NB4 (cell line): ENCODE results near the gene AK8.

Experiments used
- DNase-seq: peaks from one replicate; pipeline ENCODE4 v3.0.0; 2010; ENCODE audit warnings: low read depth
- H3K4me3 ChIP-seq: one replicate; pipeline ENCODE4 v1.5.1; 2011; ENCODE audit warnings: mild to moderate bottlenecking, low read depth, low read length, moderate library complexity
- MYC ChIP-seq: IDR thresholded peaks from 2 replicates; pipeline ENCODE4 v1.6.1; 2011; ENCODE audit warnings: low read depth, low read length
- POLR2A ChIP-seq: IDR thresholded peaks from 2 replicates; pipeline ENCODE4 v1.6.1; 2011; ENCODE audit warnings: mild to moderate bottlenecking; ENCODE audit not compliant: insufficient read length; ENCODE audit errors: extremely low read depth
- TF ChIP-seq, protein P1 (sequence below): IDR thresholded peaks from 2 replicates; pipeline ENCODE4 v1.6.1; 2011; ENCODE audit warnings: low read depth, low read length
- TF ChIP-seq, protein P2 (sequence below): IDR thresholded peaks from one replicate; pipeline ENCODE4 v1.5.1; 2012; ENCODE audit warnings: low read depth, low read length

Gene AK8

DNA sequence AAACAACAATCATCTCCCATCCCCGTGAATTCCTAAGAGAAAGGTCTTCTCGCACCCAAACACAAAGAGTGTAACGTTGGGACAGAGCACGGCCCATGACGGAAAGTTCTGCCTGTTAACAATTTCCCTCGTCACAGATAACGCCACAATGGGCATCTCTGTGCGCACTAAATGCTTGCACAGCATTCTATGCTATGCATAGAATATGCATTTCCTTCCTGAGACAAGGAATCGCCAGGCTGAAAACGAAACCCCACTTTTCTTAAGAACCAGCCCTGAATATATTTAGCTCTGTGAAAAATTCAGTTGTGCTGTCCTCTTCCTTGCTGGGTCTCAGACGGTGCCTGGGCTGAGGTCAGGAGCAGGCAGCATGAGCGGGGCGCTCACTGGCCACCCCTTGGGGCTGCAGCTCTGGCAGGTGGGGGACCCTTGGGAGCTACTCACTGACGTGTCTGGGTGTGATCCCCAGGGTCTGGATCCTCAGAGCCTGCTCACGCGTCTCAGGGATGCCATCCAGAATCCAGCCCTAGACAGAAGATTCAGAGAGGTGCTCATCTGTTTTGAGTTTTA, 49.8 kb downstream of the AK8 start:
- no peak for DNase-seq
- TF ChIP-seq, protein P1, sequence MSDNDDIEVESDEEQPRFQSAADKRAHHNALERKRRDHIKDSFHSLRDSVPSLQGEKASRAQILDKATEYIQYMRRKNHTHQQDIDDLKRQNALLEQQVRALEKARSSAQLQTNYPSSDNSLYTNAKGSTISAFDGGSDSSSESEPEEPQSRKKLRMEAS, result no peak
- TF ChIP-seq, protein P2, sequence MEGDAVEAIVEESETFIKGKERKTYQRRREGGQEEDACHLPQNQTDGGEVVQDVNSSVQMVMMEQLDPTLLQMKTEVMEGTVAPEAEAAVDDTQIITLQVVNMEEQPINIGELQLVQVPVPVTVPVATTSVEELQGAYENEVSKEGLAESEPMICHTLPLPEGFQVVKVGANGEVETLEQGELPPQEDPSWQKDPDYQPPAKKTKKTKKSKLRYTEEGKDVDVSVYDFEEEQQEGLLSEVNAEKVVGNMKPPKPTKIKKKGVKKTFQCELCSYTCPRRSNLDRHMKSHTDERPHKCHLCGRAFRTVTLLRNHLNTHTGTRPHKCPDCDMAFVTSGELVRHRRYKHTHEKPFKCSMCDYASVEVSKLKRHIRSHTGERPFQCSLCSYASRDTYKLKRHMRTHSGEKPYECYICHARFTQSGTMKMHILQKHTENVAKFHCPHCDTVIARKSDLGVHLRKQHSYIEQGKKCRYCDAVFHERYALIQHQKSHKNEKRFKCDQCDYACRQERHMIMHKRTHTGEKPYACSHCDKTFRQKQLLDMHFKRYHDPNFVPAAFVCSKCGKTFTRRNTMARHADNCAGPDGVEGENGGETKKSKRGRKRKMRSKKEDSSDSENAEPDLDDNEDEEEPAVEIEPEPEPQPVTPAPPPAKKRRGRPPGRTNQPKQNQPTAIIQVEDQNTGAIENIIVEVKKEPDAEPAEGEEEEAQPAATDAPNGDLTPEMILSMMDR, result no peak
- no peak for TF ChIP-seq MYC
- TF ChIP-seq POLR2A, result no peak
- no peak overlapping the region for H3K4me3 ChIP-seq

DNA sequence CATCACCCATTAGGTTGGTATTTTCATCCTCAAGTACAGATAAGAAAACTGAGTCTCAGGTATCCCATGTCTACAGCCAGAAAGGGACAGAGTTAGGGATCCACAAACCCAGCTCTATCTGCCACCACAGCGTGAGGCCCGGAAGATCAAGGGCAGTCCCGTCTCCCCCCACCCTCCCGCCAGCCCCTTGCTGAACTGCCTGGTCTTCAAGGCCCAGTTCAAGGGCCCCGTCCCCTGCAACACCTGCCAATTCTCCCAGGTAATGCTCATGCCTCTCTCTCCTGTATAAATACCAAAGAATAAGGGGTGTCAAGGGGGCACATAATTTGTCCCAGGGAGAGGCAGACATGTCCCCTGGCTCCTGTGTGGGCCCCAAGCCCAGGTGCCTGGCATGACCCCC, 50.7 kb downstream of the AK8 start:
- no peak for TF ChIP-seq MYC
- no peak for TF ChIP-seq POLR2A
- TF ChIP-seq, protein P1, result no peak
- TF ChIP-seq, protein P2, result no peak
- H3K4me3 ChIP-seq, result no peak overlapping the region
- DNase-seq, result no peak

DNA sequence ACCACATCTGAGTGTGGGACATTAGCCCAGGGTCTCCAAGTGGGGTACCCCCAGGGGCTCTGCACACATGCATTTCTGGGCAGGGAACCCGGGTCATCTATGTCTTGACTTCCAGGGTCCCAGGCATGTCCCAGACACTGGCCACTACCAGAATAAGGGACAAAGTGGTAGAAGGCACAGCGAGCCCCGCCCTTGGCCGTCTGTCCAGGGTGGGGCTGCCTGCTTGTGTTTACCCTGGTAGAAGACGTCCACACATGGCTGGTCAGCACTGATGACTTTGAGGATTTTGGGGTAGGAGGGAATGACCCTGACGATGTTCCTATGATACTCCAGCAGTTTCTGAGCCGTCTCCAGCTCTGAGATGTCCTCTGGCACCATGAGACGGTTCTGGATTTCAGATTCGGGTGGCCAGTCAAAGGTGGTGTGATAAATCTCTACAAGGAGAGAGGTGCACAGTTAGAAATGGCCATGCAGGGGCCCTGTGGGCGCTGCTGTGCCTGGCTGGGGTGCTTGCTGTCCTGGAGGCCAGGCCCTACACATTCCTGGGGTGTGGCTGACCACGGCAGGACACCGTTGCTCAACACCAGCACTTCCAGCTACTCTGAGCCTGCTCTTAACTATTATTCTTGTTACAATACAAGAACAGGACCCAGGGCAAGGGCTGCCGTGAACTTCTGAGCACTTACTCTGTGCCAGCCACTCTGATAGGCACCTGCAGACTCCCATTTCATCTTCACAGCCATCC, 51.3 kb downstream of the AK8 start:
- no peak overlapping the region for H3K4me3 ChIP-seq
- TF ChIP-seq MYC (no peak), POLR2A (no peak)
- TF ChIP-seq, protein P1, result no peak
- DNase-seq, result no peak

DNA sequence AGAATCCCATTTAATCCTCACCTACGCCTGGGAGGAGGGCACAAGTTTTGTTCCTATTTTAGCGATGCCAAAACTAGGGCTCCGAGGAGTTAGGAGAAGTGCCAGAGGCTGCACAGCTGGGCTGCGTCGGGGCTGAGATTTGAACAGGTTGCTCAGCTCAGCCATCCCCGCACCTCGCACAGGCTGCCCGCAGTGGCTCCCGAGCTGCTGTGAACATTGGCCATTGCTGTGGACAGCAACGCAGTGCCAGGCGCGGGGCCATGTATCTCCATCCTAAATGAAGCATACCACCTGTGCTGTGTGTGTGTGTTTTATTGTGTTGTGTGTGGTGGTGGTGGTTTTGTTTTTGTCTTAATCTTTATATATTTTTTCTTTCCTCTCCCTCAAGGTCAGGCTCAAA, 52.0 kb downstream of the AK8 start:
- DNase-seq, result no peak
- no peak overlapping the region for H3K4me3 ChIP-seq
- TF ChIP-seq, protein P2, result no peak
- TF ChIP-seq POLR2A, result no peak
- TF ChIP-seq MYC, result no peak
- TF ChIP-seq, protein P1, result no peak

DNA sequence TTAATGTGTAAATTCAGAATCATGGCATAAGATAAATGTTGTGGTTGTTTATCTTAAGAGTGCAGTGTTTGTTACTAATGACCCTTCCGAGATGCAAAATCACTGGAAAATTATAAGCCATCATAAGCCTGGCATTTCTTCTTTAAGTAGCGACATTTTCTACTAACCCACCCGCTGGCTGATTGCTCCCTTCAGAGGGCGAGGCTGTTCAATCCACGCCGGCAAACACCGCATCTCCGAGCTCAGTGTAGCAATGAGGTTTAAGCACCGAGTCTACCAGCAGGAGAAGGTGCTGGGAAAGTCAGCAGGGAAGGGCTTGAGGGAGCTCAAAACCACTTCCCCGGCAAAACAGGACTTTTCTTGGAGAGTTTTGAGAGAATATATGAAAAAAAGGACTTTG, 52.7 kb downstream of the AK8 start:
- H3K4me3 ChIP-seq, result no peak overlapping the region
- no peak for DNase-seq
- no peak for TF ChIP-seq MYC
- TF ChIP-seq POLR2A, result no peak
- TF ChIP-seq, protein P1, result no peak
- TF ChIP-seq, protein P2, result no peak

DNA sequence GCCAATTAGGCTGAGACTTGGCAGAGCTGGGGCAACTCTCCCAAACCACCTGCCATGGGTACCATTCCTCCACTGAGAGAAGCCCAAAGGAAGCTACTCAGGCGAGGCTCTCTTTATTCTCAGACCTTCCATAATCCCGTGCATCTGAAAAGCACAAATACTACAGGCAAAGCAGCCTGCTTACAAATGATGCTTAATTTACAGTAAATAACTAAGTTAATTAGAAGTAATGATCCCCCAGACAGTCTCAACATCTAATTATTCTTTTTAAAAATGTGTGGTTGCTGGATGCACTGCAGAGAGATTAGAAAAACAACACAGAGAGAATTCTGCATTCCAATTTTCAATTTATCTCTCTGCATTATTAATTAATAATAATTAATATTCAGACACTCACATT, 53.1 kb downstream of the AK8 start:
- TF ChIP-seq, protein P2, result no peak
- no peak for TF ChIP-seq POLR2A
- TF ChIP-seq, protein P1, result no peak
- no peak for DNase-seq
- H3K4me3 ChIP-seq, result no peak overlapping the region
